ENCODE data around the gene DDC. TPM values are rescaled to one million over a fixed set of nuclear protein-coding genes. Genes with fewer than 3 reads are reported as not detected.

DDC gene
- total and polyA plus RNA-seq, 2 donors (not counting 3 experiments of a cell fraction or from before 2014, with no cell fraction given), result not detected

- ChIA-PET CTCF (interaction anchor here (0.5 to 6.9 kb wide), 19 partner anchors 24 to 695 kb away, joined by 3 to 117 read pairs (median 8); no protein-coding TSS in a partner anchor), POLR2A (no interaction called here)
- Histone ChIP-seq H3K79me2 (ENCODE audit: control insufficient read depth, insufficient read depth, low read length) (no peaks in the 10 kb centered on the region), H3K4me2 (ENCODE audit: insufficient read depth, low read length) (no peak overlapping the region), H3K4me1 (ENCODE audit: control insufficient read depth, extremely low read depth, insufficient read depth, low read length) (peaks cover 7% of the 10 kb centered on the region), H3K9me1 (replicated peaks; ENCODE audit: control insufficient read depth, extremely low read depth, insufficient read depth, low read length) (no peaks in the 10 kb centered on the region), H3K4me3 (replicated peaks in 1 of 3; ENCODE audit: insufficient read depth in 1 of 3, low read depth in 1 of 3, low read length in 3 of 3) (no peak overlapping the region), H3K27ac (ENCODE audit: insufficient read depth, low read depth, low read length) (no peak overlapping the region), H2AFZ (ENCODE audit: low read depth, low read length) (no peak overlapping the region), H3K27me3 (ENCODE audit: control insufficient read depth in 2 of 2, insufficient read depth in 2 of 2, low read length in 2 of 2) (no peaks in the 10 kb centered on the region), H4K20me1 (replicated peaks; ENCODE audit: control insufficient read depth, extremely low read depth, insufficient read depth, low read length) (no peaks in the 10 kb centered on the region), H3K36me3 (ENCODE audit: control insufficient read depth in 2 of 2, extremely low read depth in 1 of 2, insufficient read depth in 2 of 2, low read length in 2 of 2) (no peaks in the 10 kb centered on the region), H3K9ac (replicated peaks; ENCODE audit: extremely low read depth, insufficient read depth, low read length) (no peak overlapping the region), H3K9me3 (replicated peaks; ENCODE audit: control insufficient read depth, insufficient read depth, low read length) (no peaks in the 10 kb centered on the region)
- TF ChIP-seq GATA2 (IDR thresholded peaks at IDR 0.05; ENCODE audit: insufficient read depth, insufficient read length, low read depth, low read length) (no peak), POLR2AphosphoS5 (IDR thresholded peaks at IDR 0.05; ENCODE audit: insufficient read depth, low read depth, low read length) (no peak), EZH2 (IDR thresholded peaks at IDR 0.05; ENCODE audit: borderline replicate concordance, low read depth, low read length, severe bottlenecking) (no peak), FOS (IDR thresholded peaks at IDR 0.05; ENCODE audit: borderline replicate concordance, insufficient read depth, low read length) (no peak), JUN (IDR thresholded peaks at IDR 0.05; ENCODE audit: borderline replicate concordance, insufficient read depth, insufficient read length, low read depth) (no peak), MYC (IDR thresholded peaks at IDR 0.05; ENCODE audit: low read depth, low read length) (no peak), POLR2A (IDR thresholded peaks at IDR 0.05; ENCODE audit: low read depth, low read length) (no peak), MAX (IDR thresholded peaks at IDR 0.05; ENCODE audit: insufficient read depth, insufficient read length) (no peak)
- TF ChIP-seq, protein P1, sequence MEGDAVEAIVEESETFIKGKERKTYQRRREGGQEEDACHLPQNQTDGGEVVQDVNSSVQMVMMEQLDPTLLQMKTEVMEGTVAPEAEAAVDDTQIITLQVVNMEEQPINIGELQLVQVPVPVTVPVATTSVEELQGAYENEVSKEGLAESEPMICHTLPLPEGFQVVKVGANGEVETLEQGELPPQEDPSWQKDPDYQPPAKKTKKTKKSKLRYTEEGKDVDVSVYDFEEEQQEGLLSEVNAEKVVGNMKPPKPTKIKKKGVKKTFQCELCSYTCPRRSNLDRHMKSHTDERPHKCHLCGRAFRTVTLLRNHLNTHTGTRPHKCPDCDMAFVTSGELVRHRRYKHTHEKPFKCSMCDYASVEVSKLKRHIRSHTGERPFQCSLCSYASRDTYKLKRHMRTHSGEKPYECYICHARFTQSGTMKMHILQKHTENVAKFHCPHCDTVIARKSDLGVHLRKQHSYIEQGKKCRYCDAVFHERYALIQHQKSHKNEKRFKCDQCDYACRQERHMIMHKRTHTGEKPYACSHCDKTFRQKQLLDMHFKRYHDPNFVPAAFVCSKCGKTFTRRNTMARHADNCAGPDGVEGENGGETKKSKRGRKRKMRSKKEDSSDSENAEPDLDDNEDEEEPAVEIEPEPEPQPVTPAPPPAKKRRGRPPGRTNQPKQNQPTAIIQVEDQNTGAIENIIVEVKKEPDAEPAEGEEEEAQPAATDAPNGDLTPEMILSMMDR (IDR thresholded peaks at IDR 0.05; ENCODE audit: extremely low read depth in 1 of 2, insufficient read depth in 1 of 2, low read depth in 1 of 2, low read length in 2 of 2), result no peak
- BruUV-seq (replicated peaks), result no TSS peak
- dilution Hi-C loops (cut with MboI; ENCODE audit: extremely low pct_ligation_motif_present, low sequenced_read_pairs) (no loop called here), intact Hi-C loops (cut with micrococcal nuclease) (loop anchor here (5.0 kb wide), 2 partner anchors 145 to 260 kb away; no protein-coding TSS in a partner anchor)
- no peak for FAIRE-seq
- DNase-seq (ENCODE audit: low read depth, low spot score), result no peak
These were observed 98.2 kb downstream of the DDC start for GRCh38 chr7:50466815-50467585.
